ENCODE measurements around the gene UBA6. TPM values are rescaled to one million over a fixed set of nuclear protein-coding genes. Genes with fewer than 3 reads are reported as not detected.

Gene UBA6
- total RNA-seq, 1 donor from 2014 or later, result 141 TPM

DNA sequence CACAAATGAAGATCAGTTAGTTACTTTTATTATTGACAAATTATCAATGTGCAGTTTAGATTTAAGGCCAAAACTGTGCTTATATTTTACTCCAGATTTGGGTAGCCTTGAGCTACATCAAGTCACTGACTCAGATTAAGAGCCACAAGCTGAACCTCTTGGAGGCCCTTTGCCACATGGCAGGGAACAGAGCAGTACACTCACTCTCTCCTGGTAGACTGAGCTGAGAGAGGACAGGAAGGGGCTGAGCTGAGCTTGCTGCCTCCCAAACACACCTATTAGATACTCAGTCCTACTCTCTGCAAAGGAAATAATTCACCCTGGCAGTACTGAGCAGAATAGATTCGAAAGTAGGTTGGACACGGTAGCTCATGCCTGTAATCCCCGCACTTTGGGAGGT is 134.6 kb downstream of the UBA6 start:
- H3K27me3 Mint-ChIP-seq (ENCODE audit: low read depth, unreplicated experiment), result no peaks in the 10 kb centered on the region
- no peak overlapping the region for H3K4me3 Mint-ChIP-seq (ENCODE audit: unreplicated experiment)
- H3K4me3 ChIP-seq (ENCODE audit: insufficient read depth, low read depth, low read length), result no peak overlapping the region
- H3K9me3 ChIP-seq (ENCODE audit: insufficient read depth, low read depth, low read length), result no peaks in the 10 kb centered on the region
- H4K20me1 ChIP-seq (ENCODE audit: insufficient read depth, low read length), result no peaks in the 10 kb centered on the region
- H3K4me1 Mint-ChIP-seq (ENCODE audit: low read depth, unreplicated experiment), result no peaks in the 10 kb centered on the region
- H3K36me3 ChIP-seq (ENCODE audit: insufficient read depth, low read length), result no peaks in the 10 kb centered on the region
- no peak overlapping the region for H3K27ac ChIP-seq (ENCODE audit: low read depth, low read length)
- no peak overlapping the region for H3K27ac Mint-ChIP-seq (ENCODE audit: unreplicated experiment)
- H3K4me1 ChIP-seq (ENCODE audit: insufficient read depth, low read length), result no peaks in the 10 kb centered on the region
- TF ChIP-seq CTCF (IDR thresholded peaks at IDR 0.05; ENCODE audit: insufficient read depth, low read depth, low read length), result no peak
- no peak for TF ChIP-seq EZH2 (IDR thresholded peaks at IDR 0.05; ENCODE audit: insufficient read depth, low read length)
- H3K27me3 ChIP-seq (ENCODE audit: insufficient read depth, low read length), result no peaks in the 10 kb centered on the region
- no peaks in the 10 kb centered on the region for H3K9me3 Mint-ChIP-seq (ENCODE audit: unreplicated experiment)
- FAIRE-seq (no peak), DNase-seq (ENCODE audit: low read depth) (no peak)
- H3K36me3 Mint-ChIP-seq (ENCODE audit: low read depth, unreplicated experiment), result no peaks in the 10 kb centered on the region
- no peak overlapping the region for H3K9ac ChIP-seq (ENCODE audit: low read length)
- H3K79me2 ChIP-seq (ENCODE audit: insufficient read depth, low read length), result no peaks in the 10 kb centered on the region
- H2AFZ ChIP-seq (ENCODE audit: low read depth, low read length), result no peak overlapping the region
- no peak overlapping the region for H3K4me2 ChIP-seq (ENCODE audit: low read length)

- Histone ChIP-seq H2AFZ (ENCODE audit: low read depth, low read length) (no peak overlapping the region), H3K4me1 (ENCODE audit: insufficient read depth, low read length) (no peaks in the 10 kb centered on the region), H3K27me3 (ENCODE audit: insufficient read depth, low read length) (no peaks in the 10 kb centered on the region), H3K9ac (ENCODE audit: low read length) (no peak overlapping the region), H3K4me2 (ENCODE audit: low read length) (no peak overlapping the region), H3K36me3 (ENCODE audit: insufficient read depth, low read length) (no peaks in the 10 kb centered on the region), H3K9me3 (ENCODE audit: insufficient read depth, low read depth, low read length) (no peaks in the 10 kb centered on the region), H4K20me1 (ENCODE audit: insufficient read depth, low read length) (no peaks in the 10 kb centered on the region), H3K79me2 (ENCODE audit: insufficient read depth, low read length) (no peaks in the 10 kb centered on the region), H3K27ac (ENCODE audit: low read depth, low read length) (no peak overlapping the region), H3K4me3 (ENCODE audit: insufficient read depth, low read depth, low read length) (no peak overlapping the region)
- DNase-seq (ENCODE audit: low read depth) (peak; percentile 82), FAIRE-seq (no peak)
- H3K36me3 Mint-ChIP-seq (ENCODE audit: low read depth, unreplicated experiment), result no peaks in the 10 kb centered on the region
- H3K4me1 Mint-ChIP-seq (ENCODE audit: low read depth, unreplicated experiment), result no peaks in the 10 kb centered on the region
- no peak overlapping the region for H3K4me3 Mint-ChIP-seq (ENCODE audit: unreplicated experiment)
- H3K9me3 Mint-ChIP-seq (ENCODE audit: unreplicated experiment), result no peaks in the 10 kb centered on the region
- H3K27ac Mint-ChIP-seq (ENCODE audit: unreplicated experiment), result no peak overlapping the region
- no peaks in the 10 kb centered on the region for H3K27me3 Mint-ChIP-seq (ENCODE audit: low read depth, unreplicated experiment)
- no peak for TF ChIP-seq EZH2 (IDR thresholded peaks at IDR 0.05; ENCODE audit: insufficient read depth, low read length)
- TF ChIP-seq CTCF (IDR thresholded peaks at IDR 0.05; ENCODE audit: insufficient read depth, low read depth, low read length), result no peak
These were observed 135.7 kb downstream of the UBA6 start for GRCh38 chr4:67565284-67565683.

Other genes starting within 250 kb of the UBA6 start
- 10.0 and 13.4 TPM in 2 replicates for gene CENPC, start 155.7 kb downstream of the UBA6 start, total RNA-seq
- not detected in 2 replicates for gene STAP1, start 142.4 kb downstream of the UBA6 start, total RNA-seq
- not detected in 2 replicates for gene GNRHR, start 53.2 kb upstream of the UBA6 start, total RNA-seq
- not detected in 2 replicates for gene TMPRSS11D, start 182.8 kb upstream of the UBA6 start, total RNA-seq

Measured in astrocyte (in vitro differentiated cells and primary cell).